HepG2 (cell line): ENCODE results near the gene IMMT. TPM values are rescaled to one million over a fixed set of nuclear protein-coding genes. Genes with fewer than 3 reads are reported as not detected.

Experiments used
- AHR ChIP-seq: IDR thresholded peaks from 2 replicates; pipeline ENCODE4 v1.6.1; 2018; ENCODE audit warnings: missing genetic modification reagents, missing compliant biosample characterization
- AKAP8 ChIP-seq: sonication (generic); formaldehyde crosslinking; IDR thresholded peaks from 2 replicates; pipeline ENCODE4 v1.5.1; 2020; ENCODE audit warnings: mild to moderate bottlenecking, missing genetic modification reagents
- BCL3 ChIP-seq: sonication (generic); formaldehyde crosslinking; IDR thresholded peaks from 2 replicates; pipeline ENCODE4 v1.5.1; 2020; ENCODE audit warnings: mild to moderate bottlenecking, missing genetic modification reagents, moderate library complexity
- CBFB ChIP-seq: sonication (generic); formaldehyde crosslinking; IDR thresholded peaks from 2 replicates; pipeline ENCODE4 v1.4.0; 2020; ENCODE audit warnings: missing genetic modification reagents
- GATA4 ChIP-seq: sonication (generic); IDR thresholded peaks from 2 replicates; pipeline ENCODE4 v1.6.1; 2016; ENCODE audit warnings: antibody characterized with exemption, low read depth, borderline replicate concordance
- JUND ChIP-seq: sonication (generic); formaldehyde crosslinking; IDR thresholded peaks from 2 replicates; pipeline ENCODE4 v1.8.0; 2022; ENCODE audit warnings: mild to moderate bottlenecking, missing genetic modification reagents
- MAFK ChIP-seq, 2 experiments: IDR thresholded peaks in 1 of 2; conservative IDR thresholded peaks in 1 of 2; 2 replicates each; pipeline ENCODE4 v1.6.1; 2011; ENCODE audit warnings: improper control_type of control experiment in 2 of 2, low read length in 2 of 2
- PLRG1 ChIP-seq: fragments of 450-650 bp; conservative IDR thresholded peaks from 2 replicates; pipeline ENCODE4 v1.6.1; 2016
- RAD51 ChIP-seq: fragments of 450-650 bp; IDR thresholded peaks from 2 replicates; pipeline ENCODE4 v1.6.1; 2016; ENCODE audit warnings: borderline replicate concordance
- REPIN1 ChIP-seq: sonication (generic); formaldehyde crosslinking; IDR thresholded peaks from 2 replicates; pipeline ENCODE4 v1.8.0; 2022; ENCODE audit warnings: missing genetic modification reagents, low read depth, mild to moderate bottlenecking, borderline replicate concordance
- SALL1 ChIP-seq: sonication (generic); formaldehyde crosslinking; IDR thresholded peaks from 2 replicates; pipeline ENCODE4 v1.8.0; 2022; ENCODE audit warnings: mild to moderate bottlenecking, missing genetic modification reagents
- SMAD3 ChIP-seq: sonication (generic); formaldehyde crosslinking; IDR thresholded peaks from 2 replicates; pipeline ENCODE4 v1.4.0; 2020; ENCODE audit warnings: missing genetic modification reagents
- SPEN ChIP-seq: sonication (generic); formaldehyde crosslinking; IDR thresholded peaks from 2 replicates; pipeline ENCODE4 v1.5.1; 2020; ENCODE audit warnings: low read depth, mild to moderate bottlenecking, missing genetic modification reagents
- SYNCRIP ChIP-seq: fragments of 200-400 bp; formaldehyde crosslinking; IDR thresholded peaks from 2 replicates; pipeline ENCODE4 v1.6.1; 2018; ENCODE audit warnings: mild to moderate bottlenecking, low read depth, low read length; ENCODE audit not compliant: insufficient read depth
- TAF1 ChIP-seq: sonication (generic); formaldehyde crosslinking; IDR thresholded peaks from 2 replicates; pipeline ENCODE4 v1.4.0; 2020; ENCODE audit warnings: missing genetic modification reagents
- TBX3 ChIP-seq: fragments of 450-650 bp; IDR thresholded peaks from 2 replicates; pipeline ENCODE4 v1.6.1; 2017; ENCODE audit warnings: antibody characterized with exemption, mild to moderate bottlenecking, inconsistent platforms, borderline replicate concordance
- YEATS2 ChIP-seq: sonication (generic); formaldehyde crosslinking; IDR thresholded peaks from 2 replicates; pipeline ENCODE4 v1.4.0; 2020; ENCODE audit warnings: missing genetic modification reagents, borderline replicate concordance
- ZBTB43 ChIP-seq: sonication (generic); formaldehyde crosslinking; conservative IDR thresholded peaks from 2 replicates; pipeline ENCODE4 v1.4.0; 2020; ENCODE audit warnings: missing genetic modification reagents
- ZNF207 ChIP-seq: fragments of 450-650 bp; IDR thresholded peaks from 2 replicates; pipeline ENCODE4 v1.6.1; 2016; ENCODE audit warnings: antibody characterized with exemption, borderline replicate concordance
- ZNF567 ChIP-seq: sonication (generic); formaldehyde crosslinking; IDR thresholded peaks from 2 replicates; pipeline ENCODE4 v1.8.1; 2023; ENCODE audit warnings: mild to moderate bottlenecking, missing genetic modification reagents, borderline replicate concordance
- ZNF598 ChIP-seq: sonication (generic); formaldehyde crosslinking; IDR thresholded peaks from 2 replicates; pipeline ENCODE4 v1.5.1; 2020; ENCODE audit warnings: mild to moderate bottlenecking, missing genetic modification reagents, borderline replicate concordance
- ZNF674 ChIP-seq: sonication (generic); formaldehyde crosslinking; IDR thresholded peaks from 2 replicates; pipeline ENCODE4 v1.5.0; 2020; ENCODE audit warnings: low read depth, mild to moderate bottlenecking, missing genetic modification reagents
- ZNF850 ChIP-seq: sonication (generic); formaldehyde crosslinking; conservative IDR thresholded peaks from 2 replicates; pipeline ENCODE4 v1.9.0; 2021; ENCODE audit warnings: mild to moderate bottlenecking, missing genetic modification reagents
- ZSCAN22 ChIP-seq: sonication (generic); formaldehyde crosslinking; IDR thresholded peaks from 2 replicates; pipeline ENCODE4 v1.4.0; 2020; ENCODE audit warnings: mild to moderate bottlenecking, missing genetic modification reagents
- polyA plus RNA-seq, 8 experiments: library from polyadenylated mRNA; depleted of rRNA in 3 of 8; stranded (reverse) in 7 of 8; unstranded in 1 of 8; fragments of >200 nt; fragmentation: Illumina TruSeq in 4 of 8; extraction: Trizol in 4 of 8; gene quantifications; 2 replicates each; pipeline versions ENCODE4 v1.2.1 to v1.2.3, GENCODE V29; 2011 to 2016; ENCODE audit warnings: low read depth in 4 of 8, missing spikeins in 1 of 8, mixed read lengths in 1 of 8; ENCODE audit not compliant: insufficient read depth in 1 of 8
- total RNA-seq, 5 experiments: library from RNA; depleted of rRNA; stranded (reverse); fragments of >200 nt; fragmentation: Illumina TruSeq; extraction: Trizol; gene quantifications; 2 replicates each; pipeline ENCODE4 v1.2.3, GENCODE V29; 2016; ENCODE audit warnings: low read depth in 1 of 5
- TF ChIP-seq, protein P1 (sequence below): sonication (generic); formaldehyde crosslinking; IDR thresholded peaks from 2 replicates; pipeline ENCODE4 v1.4.0; 2020; ENCODE audit warnings: missing genetic modification reagents
- TF ChIP-seq, protein P2 (sequence below): sonication (generic); IDR thresholded peaks from 2 replicates; pipeline ENCODE4 v1.6.1; 2016; ENCODE audit warnings: low read depth, borderline replicate concordance

The IMMT gene
- total and polyA plus RNA-seq, 2 of the 13 experiments (the other 11 are each of a cell fraction or from before 2014, with no cell fraction given) = 63.5 to 119 TPM

GRCh38 chr2:86195055-86195807 is at the start of gene IMMT (continued):
- peak; percentile 99 for TF ChIP-seq ZNF598
- peak; percentile 90 for TF ChIP-seq ZNF674 (CRISPR knock-in tag)
- no peak; the same call in 1 of the 2 replicates for TF ChIP-seq ZSCAN22 (CRISPR knock-in tag)
- peak; percentile 51 for TF ChIP-seq TBX3
- TF ChIP-seq AHR (CRISPR knock-in tag) = peak; percentile 98
- TF ChIP-seq BCL3 (CRISPR knock-in tag) = peak; percentile 94
- TF ChIP-seq CBFB (CRISPR knock-in tag) = no peak
- TF ChIP-seq SMAD3 (CRISPR knock-in tag) = peak; percentile 55
- TF ChIP-seq, protein P1, sequence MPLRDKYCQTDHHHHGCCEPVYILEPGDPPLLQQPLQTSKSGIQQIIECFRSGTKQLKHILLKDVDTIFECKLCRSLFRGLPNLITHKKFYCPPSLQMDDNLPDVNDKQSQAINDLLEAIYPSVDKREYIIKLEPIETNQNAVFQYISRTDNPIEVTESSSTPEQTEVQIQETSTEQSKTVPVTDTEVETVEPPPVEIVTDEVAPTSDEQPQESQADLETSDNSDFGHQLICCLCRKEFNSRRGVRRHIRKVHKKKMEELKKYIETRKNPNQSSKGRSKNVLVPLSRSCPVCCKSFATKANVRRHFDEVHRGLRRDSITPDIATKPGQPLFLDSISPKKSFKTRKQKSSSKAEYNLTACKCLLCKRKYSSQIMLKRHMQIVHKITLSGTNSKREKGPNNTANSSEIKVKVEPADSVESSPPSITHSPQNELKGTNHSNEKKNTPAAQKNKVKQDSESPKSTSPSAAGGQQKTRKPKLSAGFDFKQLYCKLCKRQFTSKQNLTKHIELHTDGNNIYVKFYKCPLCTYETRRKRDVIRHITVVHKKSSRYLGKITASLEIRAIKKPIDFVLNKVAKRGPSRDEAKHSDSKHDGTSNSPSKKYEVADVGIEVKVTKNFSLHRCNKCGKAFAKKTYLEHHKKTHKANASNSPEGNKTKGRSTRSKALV (CRISPR knock-in tag) = peak; percentile 69; the same call in 1 of the 2 replicates
- peak; percentile 70 for TF ChIP-seq JUND
- TF ChIP-seq SYNCRIP = no peak
- TF ChIP-seq MAFK (conservative IDR thresholded peaks at IDR 0.05 in 1 of 2, IDR thresholded peaks at IDR 0.05 in 1 of 2; ENCODE audit: low read length in 2 of 2) = 0 out of 4 replicates have a peak, but pooled peaks of 1 of the 2 experiments have one; percentile 7
- TF ChIP-seq, protein P2, sequence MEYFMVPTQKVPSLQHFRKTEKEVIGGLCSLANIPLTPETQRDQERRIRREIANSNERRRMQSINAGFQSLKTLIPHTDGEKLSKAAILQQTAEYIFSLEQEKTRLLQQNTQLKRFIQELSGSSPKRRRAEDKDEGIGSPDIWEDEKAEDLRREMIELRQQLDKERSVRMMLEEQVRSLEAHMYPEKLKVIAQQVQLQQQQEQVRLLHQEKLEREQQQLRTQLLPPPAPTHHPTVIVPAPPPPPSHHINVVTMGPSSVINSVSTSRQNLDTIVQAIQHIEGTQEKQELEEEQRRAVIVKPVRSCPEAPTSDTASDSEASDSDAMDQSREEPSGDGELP = peak; percentile 71
- TF ChIP-seq AKAP8 (CRISPR knock-in tag) = peak; percentile 88
- peak; percentile 86 for TF ChIP-seq SALL1
- peak; percentile 72; the same call in 1 of the 2 replicates for TF ChIP-seq GATA4
- TF ChIP-seq ZBTB43 (CRISPR knock-in tag) = peak; percentile 55; the same call in 1 of the 2 replicates
- peak; percentile 94 for TF ChIP-seq YEATS2 (CRISPR knock-in tag)
- TF ChIP-seq ZNF567 (CRISPR knock-in tag) = peak; percentile 98
- TF ChIP-seq TAF1 (CRISPR knock-in tag) = peak; percentile 98
- no peak for TF ChIP-seq PLRG1
- TF ChIP-seq RAD51 = no peak
- peak; percentile 73; the same call in 1 of the 2 replicates for TF ChIP-seq REPIN1 (CRISPR knock-in tag)
- TF ChIP-seq ZNF207 = no peak
- peak; percentile 92 for TF ChIP-seq SPEN (CRISPR knock-in tag)
- TF ChIP-seq ZNF850 (CRISPR knock-in tag) = no peak
